ENCODE data around the gene GAS7.

GRCh38 chr17:9868552-9868951, 329.9 kb downstream of the GAS7 start:
- TF ChIP-seq CTCF (IDR thresholded peaks at IDR 0.05) (no peak), POLR2A (IDR thresholded peaks at IDR 0.05) (no peak)

All from prostate gland (tissue), 2 donors.